HG03045 (cell line): Measurements from ENCODE around the gene PADI3.

Experiments
- ATAC-seq: cut with Tn5 transposase; IDR thresholded peaks from one replicate; pipeline ENCODE4 v1.9.1; 2021; ENCODE audit warnings: mild to moderate bottlenecking, moderate library complexity; ENCODE audit not compliant: unreplicated experiment

Gene PADI3

DNA sequence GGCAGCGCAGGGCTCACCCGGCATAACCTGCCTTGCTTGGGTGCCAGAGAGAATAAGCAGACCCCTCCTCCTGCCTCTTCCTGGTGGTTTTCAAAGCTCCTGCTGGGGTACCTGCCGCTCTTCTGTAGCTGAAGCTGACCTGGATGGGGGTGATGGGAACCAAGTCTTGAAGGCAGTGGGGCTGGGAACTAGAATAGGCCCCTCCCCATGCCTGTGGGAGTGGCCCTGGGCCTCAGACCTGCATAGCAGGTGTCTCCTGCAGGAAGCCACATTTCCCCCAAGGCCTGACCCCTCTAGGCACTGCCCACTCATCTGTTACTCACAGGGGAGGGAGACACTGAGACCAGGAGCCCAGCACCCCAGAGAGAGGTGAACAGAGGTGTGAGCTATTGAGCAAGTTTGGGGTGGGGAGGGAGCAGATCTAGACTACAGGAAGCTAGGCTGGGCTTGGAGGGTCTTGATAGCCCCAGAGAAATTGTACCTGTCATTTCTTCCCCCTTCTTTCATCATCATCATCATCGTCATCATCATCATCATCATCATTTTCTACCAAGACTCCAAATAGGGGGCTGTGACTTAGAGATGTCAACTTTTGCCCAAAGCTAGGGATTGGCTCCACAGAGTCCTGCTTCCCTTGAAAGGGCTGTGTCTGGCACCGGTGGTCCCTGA is 33.9 kb upstream of the PADI3 start:
- ATAC-seq = no peak

GRCh38 chr1:17215545-17215890 is 33.4 kb upstream of the PADI3 start:
- no peak for ATAC-seq

DNA sequence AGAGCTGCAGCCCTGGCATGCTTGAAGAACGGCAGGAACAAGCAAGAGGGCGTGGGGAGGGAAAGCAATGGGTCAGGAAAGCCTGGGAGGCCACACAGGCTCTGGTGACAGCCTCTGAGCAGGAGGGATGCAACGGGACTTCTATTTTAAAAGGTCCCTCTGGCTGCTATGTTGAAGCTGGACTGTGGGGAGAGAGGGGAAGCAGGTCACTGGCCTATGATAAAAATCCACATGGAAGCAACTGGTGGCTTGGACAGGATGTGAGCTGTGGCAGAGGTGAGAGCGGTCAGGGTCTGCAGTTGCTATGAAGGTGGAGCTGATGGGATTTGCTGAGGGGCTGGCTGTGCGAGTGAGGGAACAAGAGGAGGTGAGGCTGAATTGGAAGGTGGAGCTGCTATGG is 32.8 kb upstream of the PADI3 start:
- ATAC-seq = no peak

GRCh38 chr1:17217607-17218006 is 31.3 kb upstream of the PADI3 start:
- ATAC-seq = no peak

GRCh38 chr1:17218939-17219338 is 30.0 kb upstream of the PADI3 start:
- ATAC-seq = no peak

- no peak for ATAC-seq
These were observed 28.6 kb upstream of the PADI3 start for GRCh38 chr1:17220287-17220686.

GRCh38 chr1:17222557-17222956 is 26.3 kb upstream of the PADI3 start:
- no peak for ATAC-seq

DNA sequence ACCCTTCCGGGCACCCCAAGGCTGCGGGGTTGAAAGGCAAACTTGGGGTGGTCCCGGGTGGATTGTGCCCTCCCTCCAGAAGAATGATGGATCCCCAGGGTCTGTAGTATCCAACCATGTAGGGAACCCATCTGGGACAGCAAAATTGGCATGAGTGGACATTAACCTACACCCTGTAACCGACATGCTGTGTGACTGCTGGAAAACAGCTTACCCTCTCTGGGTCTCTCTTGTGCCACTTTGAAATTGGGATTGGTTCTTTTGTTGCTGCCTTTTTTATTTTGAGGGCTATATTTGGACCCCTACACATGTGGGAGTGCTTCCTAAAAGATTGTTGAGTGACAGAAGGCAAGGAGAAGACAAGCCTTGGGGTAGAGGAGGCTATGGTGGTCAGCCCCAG is 24.5 kb upstream of the PADI3 start:
- ATAC-seq = no peak

- ATAC-seq = no peak
These were observed 23.8 kb upstream of the PADI3 start for GRCh38 chr1:17225140-17225539.

GRCh38 chr1:17227358-17227915 is 21.5 kb upstream of the PADI3 start:
- ATAC-seq = no peak

DNA sequence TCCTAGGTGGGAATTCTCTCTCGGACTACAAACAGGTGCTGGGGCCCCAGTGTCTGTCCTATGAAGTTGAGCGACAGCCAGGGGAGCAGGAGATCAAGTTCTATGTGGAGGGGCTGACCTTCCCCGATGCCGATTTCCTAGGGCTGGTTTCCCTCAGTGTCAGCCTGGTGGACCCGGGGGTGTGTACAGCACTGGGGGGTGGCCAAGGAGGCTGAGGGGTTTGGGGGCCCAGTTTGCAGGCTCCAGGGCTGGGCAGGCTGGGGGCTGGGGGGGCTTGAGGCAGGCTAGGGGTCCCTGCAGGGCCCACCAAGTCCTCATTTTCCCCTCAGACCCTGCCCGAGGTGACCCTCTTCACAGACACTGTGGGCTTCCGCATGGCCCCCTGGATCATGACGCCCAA is 20.3 kb upstream of the PADI3 start:
- no peak for ATAC-seq

DNA sequence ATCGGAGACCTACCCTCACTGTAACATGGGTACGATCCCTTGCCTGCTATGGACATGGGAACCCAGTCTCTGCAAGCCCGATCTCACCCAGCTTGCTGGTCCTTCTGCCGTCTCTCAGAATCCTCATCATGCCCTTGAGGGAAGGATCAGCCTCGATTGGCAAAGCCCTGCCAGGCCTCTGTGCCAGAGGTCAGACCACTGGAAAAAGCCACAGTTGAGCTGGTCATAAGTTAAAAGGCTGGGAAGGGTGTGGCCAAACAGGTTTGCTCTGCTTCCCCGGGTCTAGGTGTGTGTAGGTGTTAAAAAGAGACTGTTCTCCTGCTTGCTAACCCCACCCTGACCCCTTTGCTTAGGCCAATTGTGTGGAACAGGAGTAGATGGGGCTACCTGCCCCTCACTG is 19.5 kb upstream of the PADI3 start:
- no peak for ATAC-seq

DNA sequence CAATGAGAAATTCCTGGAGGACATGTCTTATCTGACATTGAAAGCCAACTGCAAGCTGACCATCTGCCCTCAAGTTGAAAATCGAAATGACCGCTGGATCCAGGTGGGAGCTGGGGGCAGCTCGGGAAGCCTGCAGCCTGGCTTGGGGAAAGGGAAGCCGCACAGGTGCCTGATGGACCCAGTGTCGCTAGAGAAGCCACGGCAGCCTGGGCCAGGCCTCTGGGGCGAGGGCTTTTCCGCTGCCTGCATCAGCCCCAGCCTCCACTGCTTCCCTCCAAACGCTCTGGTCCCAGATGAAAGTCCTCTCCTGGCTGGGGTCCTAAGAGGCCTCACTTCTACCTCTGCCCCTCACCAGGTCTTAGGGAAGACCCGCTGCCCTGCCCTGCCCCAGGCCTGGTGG is 18.8 kb upstream of the PADI3 start:
- no peak for ATAC-seq

- no peak for ATAC-seq
These were observed 18.1 kb upstream of the PADI3 start for GRCh38 chr1:17230671-17231310.

DNA sequence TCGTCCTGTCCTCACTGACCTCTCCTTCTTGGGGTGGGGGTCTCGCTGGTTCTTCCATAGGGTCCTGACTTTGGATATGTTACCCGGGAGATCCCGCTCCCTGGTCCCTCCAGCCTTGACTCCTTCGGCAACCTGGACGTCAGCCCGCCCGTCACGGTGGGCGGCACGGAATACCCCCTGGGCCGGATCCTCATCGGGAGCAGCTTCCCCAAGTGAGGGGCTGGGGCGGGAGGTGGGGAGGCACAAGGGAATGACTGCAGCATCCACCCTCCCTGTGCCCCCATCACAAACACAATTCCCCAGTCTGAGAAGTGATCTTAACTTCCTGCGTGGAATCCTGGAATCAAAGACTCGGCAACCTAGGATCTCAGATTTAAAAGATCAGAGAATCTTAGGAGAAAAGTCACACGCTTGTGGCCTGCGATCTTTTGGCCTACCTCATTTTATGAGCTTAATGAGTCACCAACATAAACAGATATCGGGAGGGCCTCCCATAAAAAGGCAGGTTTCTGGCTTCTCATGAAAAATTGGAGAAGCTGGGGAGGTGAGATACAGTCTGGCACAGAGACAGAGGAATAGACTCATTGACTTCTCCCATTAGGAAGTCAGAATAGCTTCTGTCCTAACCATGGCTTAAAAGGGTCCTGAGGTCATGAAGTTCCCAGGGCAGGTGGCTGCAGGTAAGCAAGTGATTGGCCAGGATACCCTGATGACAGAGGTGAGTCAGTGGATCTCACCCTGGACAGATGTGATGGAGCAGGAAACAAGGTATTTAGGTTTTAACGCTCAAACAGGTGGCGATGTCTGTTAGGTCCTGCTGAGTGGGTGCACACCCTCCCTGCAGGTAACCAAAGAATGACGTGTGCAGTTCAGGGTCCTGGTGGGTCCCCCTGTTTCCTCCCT is 15.9 kb upstream of the PADI3 start:
- ATAC-seq = no peak

DNA sequence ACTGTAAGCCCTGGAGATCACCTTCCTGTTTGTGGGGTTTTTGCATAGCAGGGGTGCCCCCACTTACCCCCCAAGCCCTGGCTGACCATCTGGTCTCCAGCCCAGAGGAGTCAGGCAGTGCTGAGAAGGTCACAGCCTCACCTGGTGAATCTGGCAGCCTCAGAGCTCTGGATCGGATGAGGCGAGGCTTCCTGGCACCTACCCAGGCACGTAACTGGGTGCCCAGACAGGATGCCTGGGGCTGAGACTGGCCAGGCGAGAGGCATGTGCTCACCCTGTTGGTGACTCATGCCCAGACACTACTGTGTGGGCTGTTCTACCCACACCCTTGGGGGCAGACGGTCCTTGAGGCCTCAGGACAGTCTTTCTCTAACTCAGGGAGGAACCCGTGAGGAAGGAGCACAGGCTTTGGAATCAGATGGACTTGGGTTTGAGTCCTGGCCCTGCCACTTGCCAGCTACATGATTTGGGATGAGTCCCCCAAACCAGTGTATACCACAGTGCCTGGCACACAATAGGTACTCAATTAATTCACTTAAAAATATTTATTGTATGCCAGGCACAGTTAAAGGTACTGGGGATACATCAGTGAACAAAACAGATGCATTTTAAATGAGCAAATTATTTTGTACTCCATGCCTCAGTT is 15.1 kb upstream of the PADI3 start:
- no peak for ATAC-seq

- ATAC-seq = no peak
These were observed 14.5 kb upstream of the PADI3 start for GRCh38 chr1:17234405-17234804.

- no peak for ATAC-seq
These were observed 13.6 kb upstream of the PADI3 start for GRCh38 chr1:17235135-17235885.

DNA sequence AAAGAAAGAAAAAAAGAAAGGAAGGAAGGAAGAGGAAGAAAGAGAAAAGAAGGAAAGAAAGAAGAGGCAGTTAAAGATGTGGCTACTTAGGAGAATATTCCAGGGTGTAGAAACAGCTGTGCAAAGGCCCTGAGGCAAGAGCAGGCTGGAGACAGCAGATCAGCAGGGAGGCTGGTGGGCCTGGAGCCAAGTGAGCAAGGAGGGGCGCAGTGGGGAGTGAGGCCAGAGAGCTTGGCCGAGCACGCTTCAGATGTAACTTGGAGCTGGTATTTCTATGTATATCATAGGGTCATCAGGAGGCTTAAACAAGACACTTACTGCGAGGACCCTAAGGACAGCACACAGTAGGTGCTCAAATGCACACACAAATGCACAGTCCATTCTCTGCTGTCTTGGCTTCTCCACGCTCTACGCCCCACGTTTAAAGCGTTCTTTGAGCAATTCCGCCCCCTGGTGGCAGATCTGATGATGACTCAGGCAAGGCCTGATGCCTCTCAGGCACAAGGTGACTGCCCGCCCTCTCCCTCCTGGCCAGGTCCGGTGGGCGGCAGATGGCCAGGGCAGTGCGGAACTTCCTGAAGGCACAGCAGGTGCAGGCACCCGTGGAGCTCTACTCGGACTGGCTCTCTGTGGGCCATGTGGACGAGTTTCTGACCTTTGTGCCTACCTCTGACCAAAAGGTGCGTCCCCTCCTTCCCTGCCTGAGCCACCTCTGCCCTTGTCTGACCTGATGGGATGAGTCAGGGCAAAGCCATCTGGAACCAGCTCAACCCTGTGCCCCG is 11.9 kb upstream of the PADI3 start:
- no peak for ATAC-seq

DNA sequence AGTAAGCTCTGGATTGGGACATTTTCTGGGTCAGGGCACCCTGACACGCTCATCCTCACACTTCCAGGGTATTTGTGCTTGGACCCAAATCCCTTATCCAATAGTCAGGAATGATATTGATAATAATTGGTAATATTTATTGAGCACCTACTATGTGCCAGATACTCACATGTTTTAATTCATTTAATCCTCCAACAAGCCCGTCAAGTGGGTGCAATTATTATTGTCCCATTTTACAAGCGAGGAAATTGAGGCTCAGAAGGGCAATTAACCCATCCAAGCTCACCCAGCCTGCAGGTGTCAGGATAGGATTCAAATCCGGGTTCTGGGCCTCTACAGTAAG is 11.4 kb upstream of the PADI3 start:
- no peak for ATAC-seq
